ENCODE measurements around the gene ACY1. TPM values are rescaled to one million over a fixed set of nuclear protein-coding genes. Genes with fewer than 3 reads are reported as not detected.

The ACY1 gene
- total RNA-seq, 1 experiment from 2014 or later = 62.6 TPM

DNA sequence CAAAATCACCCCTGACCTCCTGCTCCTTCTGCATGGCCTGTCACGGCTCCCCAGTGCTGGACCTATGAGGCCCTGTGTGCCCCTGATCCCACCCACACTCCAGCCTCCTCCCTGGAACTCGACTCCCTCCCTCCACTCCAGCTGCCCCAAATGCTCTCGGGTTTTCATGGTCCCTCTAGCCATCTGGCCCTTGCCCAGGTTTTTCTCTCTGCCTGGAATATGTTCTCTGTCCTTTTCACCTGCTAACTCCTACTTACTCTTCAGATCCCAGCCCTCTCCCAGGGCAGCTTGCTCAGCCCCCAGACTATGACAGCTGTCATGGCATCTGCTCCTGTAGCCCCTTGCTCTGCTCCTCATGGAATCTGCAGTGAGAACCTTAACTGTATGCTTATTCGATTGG is 42.7 kb downstream of the ACY1 start:
- Histone ChIP-seq H2BK15ac (ENCODE audit: low read depth, low read length) (no peak overlapping the region), H2BK20ac (ENCODE audit: low read depth, low read length, poor library complexity, severe bottlenecking) (no peak overlapping the region), H3K27ac (ENCODE audit: insufficient read length, low read depth, low read length) (no peak overlapping the region), H3K14ac (ENCODE audit: insufficient read depth, low read length) (no peak overlapping the region), H3K27me3 (ENCODE audit: insufficient read depth, low read length) (no peaks in the 10 kb centered on the region), H2BK12ac (ENCODE audit: insufficient read length, low read depth, low read length) (no peak overlapping the region), H3K79me1 (ENCODE audit: insufficient read depth, low read depth, low read length, poor library complexity, severe bottlenecking) (no peaks in the 10 kb centered on the region), H2AFZ (ENCODE audit: low read length) (no peak overlapping the region), H3K4ac (ENCODE audit: low read depth, low read length) (no peak overlapping the region), H4K20me1 (ENCODE audit: control insufficient read depth, insufficient read depth, insufficient read length) (peaks cover 5% of the 10 kb centered on the region), H4K5ac (ENCODE audit: insufficient read length, low read depth, low read length) (no peak overlapping the region), H2AK5ac (ENCODE audit: insufficient read length, low read length) (no peak overlapping the region), H3K79me2 (ENCODE audit: insufficient read depth, low read length) (no peaks in the 10 kb centered on the region), H2BK5ac (ENCODE audit: insufficient read length, low read length) (no peak overlapping the region), H3K9ac (ENCODE audit: extremely low read depth, insufficient read length, low read length) (no peak overlapping the region), H3K4me1 (ENCODE audit: insufficient read depth, low read length) (peaks cover 4% of the 10 kb centered on the region; the same call in 1 of the 2 replicates), H3K9me3 (ENCODE audit: control insufficient read depth, low read depth, low read length) (no peaks in the 10 kb centered on the region), H3K23ac (ENCODE audit: insufficient read length, low read depth, low read length) (no peak overlapping the region), H3K4me2 (ENCODE audit: insufficient read depth, insufficient read length, low read length) (no peak overlapping the region), H3T11ph (ENCODE audit: low read length) (no peak overlapping the region), H3K56ac (ENCODE audit: insufficient read length, low read depth, low read length) (no peak overlapping the region), H4K91ac (ENCODE audit: insufficient read length, low read depth, low read length) (no peak overlapping the region), H3K18ac (ENCODE audit: insufficient read length, low read depth, low read length) (no peak overlapping the region), H3K23me2 (ENCODE audit: insufficient read length, low read depth, low read length, poor library complexity, severe bottlenecking) (no peaks in the 10 kb centered on the region), H2BK120ac (ENCODE audit: low read depth, low read length, poor library complexity, severe bottlenecking) (no peak overlapping the region), H4K8ac (replicated peaks; ENCODE audit: insufficient read length, low read depth, low read length) (no peak overlapping the region)
- Mint-ChIP-seq H3K9me3 (no peaks in the 10 kb centered on the region), H3K4me1 (peaks cover 11 to 20% of the 10 kb centered on the region in 2 experiments), H3K4me3 (no peak overlapping the region), H3K36me3 (ENCODE audit: insufficient read depth in 1 of 3, low read depth in 3 of 3) (no peaks in the 10 kb centered on the region), H3K27me3 (ENCODE audit: low read depth) (peaks cover 2% of the 10 kb centered on the region), H3K27ac (peak overlapping the region in 1 of 3 experiments; percentile 73; a peak in 1 of 7 replicates)
- DNase-seq = no peak
- TF ChIP-seq CTCF (conservative IDR thresholded peaks at IDR 0.05) = no peak
- no CpG with 5 or more reads among the region's 4 CpGs for WGBS (ENCODE audit: extremely low coverage, insufficient read length, low lambda C conversion rate)

All from H9 (cell line).